ENCODE results near the gene ANKRD52.
"Not testable (repeated sequence)": the region's sequence is repeated elsewhere in the genome, so short reads cannot be mapped to it uniquely, and the experiment has no call there.

ANKRD52 gene

GRCh38 chr12:56258068-56258819, at the start of gene ANKRD52:
ANKRD52 (minus strand) TSS chr12:56258384; CDS start chr12:56258269, 115 bp downstream.
- peak; percentile 87 for DNase-seq

- no peak for DNase-seq
Measured at GRCh38 chr12:56307221-56307965, 49.2 kb upstream of the ANKRD52 start.

DNA sequence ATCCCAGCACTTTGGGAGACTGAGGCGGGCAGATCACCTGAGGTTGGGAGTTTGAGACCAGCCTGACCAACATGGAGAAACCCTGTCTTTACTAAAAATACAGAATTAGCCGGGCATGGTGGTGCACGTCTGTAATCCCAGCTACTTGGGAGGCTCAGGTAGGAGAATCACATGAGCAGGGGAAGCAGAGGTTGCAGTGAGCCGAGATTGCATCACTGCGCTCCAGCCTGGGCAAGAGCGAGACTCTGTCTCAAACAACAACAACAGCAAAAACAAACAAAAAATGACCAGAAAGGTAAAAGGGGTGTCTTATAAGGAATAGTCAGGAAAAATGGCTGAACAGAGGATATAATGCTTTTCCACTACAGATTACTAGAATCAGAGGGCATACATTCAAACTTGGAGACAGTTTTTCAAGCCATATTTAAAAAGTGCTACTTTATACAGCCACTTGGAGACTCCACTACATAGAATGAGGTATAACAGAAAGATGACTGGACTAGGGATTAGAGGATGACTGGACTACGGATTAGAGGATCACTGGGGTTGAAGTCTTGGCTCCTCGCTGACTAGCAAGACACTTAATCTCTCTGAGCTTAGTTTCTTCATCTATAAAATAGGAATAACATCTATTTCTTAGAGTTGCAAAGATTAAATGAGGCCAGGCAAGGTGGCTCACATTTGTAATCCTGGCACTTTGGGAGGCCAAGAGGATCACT, 46.8 kb upstream of the ANKRD52 start:
- no peak for DNase-seq

GRCh38 chr12:56304276-56304675, 46.1 kb upstream of the ANKRD52 start:
- DNase-seq: no peak

- no peak for DNase-seq
Measured at GRCh38 chr12:56300644-56301464, 42.7 kb upstream of the ANKRD52 start.

- DNase-seq: peak; percentile 99
Measured at GRCh38 chr12:56299853-56300643, 41.9 kb upstream of the ANKRD52 start, which contains the start of gene CS. CS (minus strand) TSS chr12:56300330; CDS start chr12:56300201, 129 bp downstream.

DNA sequence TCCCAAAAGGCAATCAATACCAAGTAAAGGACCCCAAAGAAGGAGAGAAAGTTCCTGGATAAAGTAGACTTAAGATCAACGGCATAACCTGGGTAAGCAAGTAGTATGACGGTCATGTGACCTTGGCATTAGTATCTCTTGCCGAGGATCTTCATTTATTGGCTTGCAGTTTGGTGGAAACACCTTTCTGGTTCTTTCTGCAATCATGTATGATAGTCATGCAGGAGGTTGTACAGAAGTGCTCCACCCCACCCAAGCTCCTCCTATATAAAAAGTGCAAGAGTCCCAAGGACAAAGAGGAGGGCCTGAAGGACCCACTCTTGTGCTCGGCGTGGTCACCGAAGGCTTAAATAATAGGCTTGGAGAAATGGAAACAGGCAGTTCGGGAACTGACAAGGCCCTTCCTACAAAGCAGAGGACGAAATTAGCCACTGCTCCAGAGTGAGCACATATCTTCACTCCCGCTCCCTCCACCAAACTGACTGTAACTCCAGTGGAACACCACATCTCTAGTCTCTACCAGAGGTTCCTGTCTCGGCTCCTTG, 41.2 kb upstream of the ANKRD52 start:
- peak; percentile 56 for DNase-seq

- DNase-seq: no peak
Measured at GRCh38 chr12:56298828-56299227, 40.6 kb upstream of the ANKRD52 start.

- DNase-seq: no peak
Measured at GRCh38 chr12:56297400-56297799, 39.2 kb upstream of the ANKRD52 start.

GRCh38 chr12:56296295-56296694, 38.1 kb upstream of the ANKRD52 start:
- no peak for DNase-seq

DNA sequence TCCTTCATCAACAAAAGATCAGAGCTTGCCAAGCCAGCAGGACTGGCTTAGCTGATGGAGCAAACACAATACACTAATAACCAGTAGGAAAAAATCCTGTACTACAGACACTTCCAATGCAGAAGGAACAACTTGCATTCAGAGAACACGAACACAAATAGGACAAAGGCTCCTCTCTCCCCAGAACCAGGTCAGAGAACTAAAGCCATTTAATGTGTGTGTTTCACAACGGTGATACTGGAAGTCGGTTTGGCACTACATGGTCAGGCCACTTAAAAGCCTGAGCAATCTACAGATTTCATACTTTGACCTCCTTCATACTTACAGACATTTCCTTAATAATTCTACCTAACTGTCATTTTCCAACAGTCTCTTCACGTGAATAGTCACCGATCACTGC, 35.6 kb upstream of the ANKRD52 start:
- no peak for DNase-seq

DNA sequence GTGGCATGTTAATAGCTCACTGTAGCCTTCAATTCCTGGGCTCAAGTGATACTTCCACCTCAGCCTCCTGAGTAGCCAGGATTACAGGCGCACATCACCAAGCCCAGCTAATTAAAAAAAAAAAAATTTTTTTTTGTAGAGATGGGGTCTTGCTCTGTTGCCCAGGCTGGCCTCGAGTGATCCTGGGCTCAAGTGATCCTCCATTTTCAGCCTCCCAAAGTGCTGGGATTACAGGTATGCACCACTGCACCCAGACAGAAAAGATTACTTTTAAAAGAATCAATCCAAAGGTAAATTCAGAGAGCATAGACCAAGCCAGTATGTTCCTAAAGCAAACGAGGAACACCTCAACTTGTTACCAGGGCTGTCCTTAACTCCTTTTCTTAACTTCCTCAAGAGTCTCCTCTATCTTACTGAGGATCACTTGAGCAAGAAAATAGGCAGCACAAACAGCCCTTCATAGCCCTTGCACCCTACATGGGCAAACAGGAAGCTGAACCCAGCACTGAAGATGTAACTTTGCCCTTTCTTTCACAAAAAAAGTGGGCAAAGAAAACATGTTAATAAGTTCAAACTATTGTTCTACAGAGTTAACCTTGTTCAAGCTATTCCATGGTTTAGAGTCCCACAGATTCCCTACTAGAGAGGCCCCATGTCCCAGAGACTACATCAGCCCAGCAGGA, 30.7 kb upstream of the ANKRD52 start:
- DNase-seq: no peak

DNA sequence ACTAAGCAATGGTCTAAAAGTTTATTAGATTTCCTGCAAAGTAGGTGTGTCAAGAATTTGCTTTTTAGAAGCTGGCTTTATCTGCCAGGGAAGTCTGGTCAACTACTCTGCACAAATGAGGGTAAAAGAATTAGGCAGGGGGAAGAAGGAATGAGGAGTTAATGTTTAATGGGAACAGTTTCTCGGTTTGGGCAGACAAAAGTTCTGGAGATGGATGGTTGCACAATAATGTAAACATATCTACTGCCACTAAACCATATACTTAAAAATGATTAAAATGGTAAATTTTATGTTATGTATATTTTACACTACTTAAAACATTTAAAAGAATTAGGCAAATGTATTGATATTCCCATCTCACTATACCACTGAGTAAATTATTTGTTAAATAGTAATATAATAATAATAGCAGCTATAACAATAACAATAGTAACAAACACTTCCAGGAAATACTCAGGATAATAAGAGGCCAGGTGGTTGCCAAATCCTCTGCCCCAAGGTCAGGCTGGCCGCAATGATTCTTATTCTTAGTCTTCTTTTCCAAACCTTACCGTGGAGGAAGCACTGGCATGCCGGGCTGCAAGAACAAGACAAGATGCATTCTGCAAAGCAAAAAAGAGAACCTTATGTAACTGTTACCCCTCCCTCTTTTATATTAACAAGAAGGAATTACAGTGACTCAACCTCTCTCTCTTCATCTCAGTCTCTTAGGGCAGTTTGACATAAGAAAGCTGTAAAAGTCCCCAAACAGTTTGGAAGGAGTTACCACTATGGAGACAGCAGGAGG, 28.1 kb upstream of the ANKRD52 start:
- no peak for DNase-seq

DNA sequence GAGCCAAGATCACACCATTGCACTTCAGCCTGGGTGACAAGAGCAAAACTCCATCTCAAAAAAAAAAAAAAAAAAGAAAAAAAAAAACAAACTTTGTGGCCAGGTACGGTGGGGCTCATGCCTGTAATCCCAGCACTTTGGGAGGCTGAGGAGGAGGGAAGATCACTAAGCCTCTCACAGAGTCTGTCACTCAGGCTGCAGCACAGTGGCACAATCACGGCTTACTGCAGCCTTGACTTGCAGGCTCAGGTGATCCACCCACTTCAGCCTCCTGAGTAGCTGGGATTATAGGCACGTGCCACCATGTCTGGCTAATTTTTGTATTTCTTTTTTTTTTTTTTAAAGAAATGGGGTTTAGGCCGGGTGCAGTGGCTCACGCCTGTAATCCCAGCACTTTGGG, 26.1 kb upstream of the ANKRD52 start:
- not testable (repeated sequence) for DNase-seq

- no peak for DNase-seq
Measured at GRCh38 chr12:56282579-56282978, 24.4 kb upstream of the ANKRD52 start.

GRCh38 chr12:56282030-56282429, 23.8 kb upstream of the ANKRD52 start:
- no peak for DNase-seq

DNA sequence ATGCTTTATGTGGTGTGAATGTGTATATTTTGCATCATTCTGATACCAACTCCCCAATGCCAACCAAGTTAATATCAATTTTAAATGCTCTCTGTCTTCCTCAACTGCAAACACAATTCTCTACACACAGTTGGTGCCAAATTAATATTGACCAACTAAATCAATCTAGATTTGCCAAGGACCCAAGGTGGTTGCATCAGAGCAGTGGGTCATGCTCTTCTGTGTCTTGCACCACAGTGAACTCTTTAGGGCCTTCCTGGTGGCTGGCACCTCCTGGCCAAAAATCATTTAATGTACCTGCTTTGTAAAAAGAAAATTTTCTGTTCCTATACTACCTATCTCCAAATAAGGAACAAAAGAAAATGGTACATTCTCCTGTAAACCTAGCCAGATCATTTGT, 22.7 kb upstream of the ANKRD52 start:
- no peak for DNase-seq

- DNase-seq: no peak
Measured at GRCh38 chr12:56278905-56279304, 20.7 kb upstream of the ANKRD52 start.

GRCh38 chr12:56274299-56274698, 16.1 kb upstream of the ANKRD52 start:
- no peak for DNase-seq

DNA sequence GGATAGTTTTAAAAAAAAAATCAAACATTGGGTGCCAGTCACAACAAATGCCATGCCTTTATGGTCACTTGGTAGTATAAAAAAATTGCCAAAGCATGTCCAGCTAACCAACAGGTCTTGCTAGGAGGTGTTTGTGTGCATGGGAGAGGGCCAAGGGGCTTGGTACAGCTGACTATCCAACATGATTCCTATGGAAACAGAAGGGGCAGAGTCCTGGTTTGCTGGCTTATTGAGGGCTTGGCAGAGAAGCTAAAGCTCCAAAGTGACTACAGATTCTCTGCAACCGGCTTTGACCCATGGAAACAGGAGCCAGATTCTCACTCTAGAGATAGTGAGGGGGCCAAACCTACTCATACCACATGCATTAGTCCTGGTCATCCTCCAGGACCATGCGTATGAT, 14.3 kb upstream of the ANKRD52 start:
- not testable (repeated sequence) for DNase-seq

Data from DMS53 (cell line).